Endothelial cell of umbilical vein (primary cell): ENCODE results near the gene ACAA1. TPM values are rescaled to one million over a fixed set of nuclear protein-coding genes. Genes with fewer than 3 reads are reported as not detected.

ENCODE experiments used
- BruUV-seq: library from RNA; stranded (reverse); fragments of 400-500 nt; replicated peaks from 2 replicates; lab custom pipeline; 2021; lab: Mats Ljungman, UMichigan
- CTCF ChIA-PET: fragments of 300-600, 350-600 bp; sonication (Branson Sonifier 250); formaldehyde crosslinking; loops from one replicate; lab custom pipeline; 2021; ENCODE audit warnings: antibody characterized with exemption, inconsistent platforms; lab: Charles Lee
- POLR2A ChIA-PET: fragments of 300-600, 350-600 bp; sonication (Branson Sonifier 250); formaldehyde crosslinking; loops from one replicate; lab custom pipeline; 2021; ENCODE audit warnings: antibody characterized with exemption, inconsistent platforms; lab: Charles Lee
- DNase-seq: peaks from one replicate; pipeline ENCODE4 v3.0.0-alpha.2; 2011; ENCODE audit warnings: low read depth, low spot score
- FAIRE-seq: peaks from 2 replicates; lab custom pipeline; 2011; peaks lifted over from hg19 to GRCh38; lab: Jason Lieb, UNC
- H2AFZ ChIP-seq: 2 replicates; pipeline ENCODE4 v1.6.0; 2012; ENCODE audit warnings: low read depth, low read length, control low read depth, inconsistent platforms
- H3K27ac ChIP-seq: 2 replicates; pipeline ENCODE4 v1.5.1; 2011; ENCODE audit warnings: low read depth, mild to moderate bottlenecking, control low read depth, low read length, moderate library complexity; ENCODE audit not compliant: insufficient read depth
- H3K27me3 ChIP-seq, 2 experiments: 2 replicates each; pipeline versions ENCODE4 v1.6.0 to v1.6.1; 2011; ENCODE audit warnings: low read length in 2 of 2, mixed read lengths in 1 of 2; ENCODE audit not compliant: control insufficient read depth in 2 of 2, insufficient read depth in 2 of 2
- H3K36me3 ChIP-seq, 2 experiments: 2 replicates in 1 of 2; 3 replicates in 1 of 2; pipeline ENCODE4 v1.5.1; 2011; ENCODE audit warnings: low read length in 2 of 2, mild to moderate bottlenecking in 1 of 2, moderate library complexity in 1 of 2; ENCODE audit not compliant: control insufficient read depth in 2 of 2, insufficient read depth in 2 of 2; ENCODE audit errors: extremely low read depth in 1 of 2
- H3K4me1 ChIP-seq: 3 replicates; pipeline ENCODE4 v1.5.1; 2011; ENCODE audit warnings: mild to moderate bottlenecking, low read length; ENCODE audit not compliant: control insufficient read depth, insufficient read depth; ENCODE audit errors: extremely low read depth
- H3K4me2 ChIP-seq: 2 replicates; pipeline ENCODE4 v1.6.1; 2011; ENCODE audit warnings: low read length, control low read depth, mixed read lengths; ENCODE audit not compliant: insufficient read depth
- H3K4me3 ChIP-seq, 3 experiments: fragments of 200-600 bp in 1 of 3; sonication (generic), shearing (Covaris generic) in 1 of 3; replicated peaks in 1 of 3; 2 replicates each; pipeline ENCODE4 v1.5.1; 2011 to 2016; ENCODE audit warnings: control low read depth in 3 of 3, low read length in 3 of 3, mild to moderate bottlenecking in 2 of 3, inconsistent platforms in 1 of 3, low read depth in 1 of 3, moderate library complexity in 1 of 3; ENCODE audit not compliant: insufficient read depth in 1 of 3
- H3K79me2 ChIP-seq: 2 replicates; pipeline ENCODE4 v1.6.0; 2012; ENCODE audit warnings: low read length, inconsistent platforms; ENCODE audit not compliant: control insufficient read depth, insufficient read depth
- H3K9ac ChIP-seq: replicated peaks from 2 replicates; pipeline ENCODE3; 2011; ENCODE audit warnings: low read length, control low read depth; ENCODE audit not compliant: insufficient read depth; ENCODE audit errors: extremely low read depth
- H3K9me1 ChIP-seq: replicated peaks from 3 replicates; pipeline ENCODE4 v1.6.0; 2011; ENCODE audit warnings: mild to moderate bottlenecking, low read length; ENCODE audit not compliant: control insufficient read depth, insufficient read depth; ENCODE audit errors: extremely low read depth
- H3K9me3 ChIP-seq: replicated peaks from 2 replicates; pipeline ENCODE4 v1.5.1; 2012; ENCODE audit warnings: low read length, inconsistent platforms; ENCODE audit not compliant: control insufficient read depth, insufficient read depth
- H4K20me1 ChIP-seq: replicated peaks from 2 replicates; pipeline ENCODE3; 2011; ENCODE audit warnings: mild to moderate bottlenecking, low read length; ENCODE audit not compliant: control insufficient read depth, insufficient read depth; ENCODE audit errors: extremely low read depth
- EZH2 ChIP-seq: IDR thresholded peaks from 2 replicates; pipeline ENCODE4 v1.6.1; 2012; ENCODE audit warnings: borderline replicate concordance, low read depth, mild to moderate bottlenecking, moderate library complexity, low read length, inconsistent platforms; ENCODE audit not compliant: severe bottlenecking
- FOS ChIP-seq: IDR thresholded peaks from 2 replicates; pipeline ENCODE4 v1.6.1; 2011; ENCODE audit warnings: mild to moderate bottlenecking, low read length, moderate library complexity, borderline replicate concordance; ENCODE audit not compliant: insufficient read depth
- GATA2 ChIP-seq: IDR thresholded peaks from 2 replicates; pipeline ENCODE4 v1.7.0; 2011; ENCODE audit warnings: low read depth, mild to moderate bottlenecking, moderate library complexity, mixed read lengths, low read length; ENCODE audit not compliant: insufficient read length, insufficient read depth
- JUN ChIP-seq: IDR thresholded peaks from 2 replicates; pipeline ENCODE4 v1.6.1; 2011; ENCODE audit warnings: borderline replicate concordance, low read depth; ENCODE audit not compliant: insufficient read length, insufficient read depth
- MYC ChIP-seq: IDR thresholded peaks from one replicate; pipeline ENCODE4 v1.6.1; 2011; ENCODE audit warnings: mild to moderate bottlenecking, low read depth, low read length
- POLR2A ChIP-seq: IDR thresholded peaks from 2 replicates; pipeline ENCODE4 v1.6.1; 2012; ENCODE audit warnings: low read depth, mild to moderate bottlenecking, control low read depth, low read length
- POLR2AphosphoS5 ChIP-seq: IDR thresholded peaks from 2 replicates; pipeline ENCODE4 v1.6.1; 2012; ENCODE audit warnings: low read depth, mild to moderate bottlenecking, control low read depth, low read length, moderate library complexity; ENCODE audit not compliant: insufficient read depth
- dilution Hi-C: fragments of 300-500 bp; cut with MboI; formaldehyde crosslinking; loops from one replicate; pipeline ENCODE4 v1.15.0; 2019; ENCODE audit warnings: low sequenced_read_pairs; ENCODE audit not compliant: extremely low pct_ligation_motif_present
- intact Hi-C: fragments of 100-400 bp; cut with micrococcal nuclease; formaldehyde crosslinking; loops from one replicate; pipeline ENCODE4 v1.10.0; 2022
- polyA plus RNA-seq, 4 experiments: library from polyadenylated mRNA; depleted of rRNA in 3 of 4; stranded (reverse) in 3 of 4; unstranded in 1 of 4; fragments of >200 nt; gene quantifications; 2 replicates each; pipeline versions ENCODE4 v1.2.1 to v1.2.3, GENCODE V29; 2011 to 2012; ENCODE audit warnings: missing spikeins in 1 of 4
- total RNA-seq: library from RNA; stranded (reverse); gene quantifications from 2 replicates; pipeline ENCODE4 v1.2.3, GENCODE V29; 2021
- TF ChIP-seq, protein P1 (sequence below), 2 donors: IDR thresholded peaks; 1 replicate in 1 of 2; 2 replicates in 1 of 2; pipeline ENCODE4 v1.5.1; 2011; ENCODE audit warnings: low read length in 2 of 2, mild to moderate bottlenecking in 2 of 2, moderate library complexity in 2 of 2, control low read depth in 1 of 2, inconsistent platforms in 1 of 2, low read depth in 1 of 2; ENCODE audit not compliant: insufficient read depth in 1 of 2; ENCODE audit errors: extremely low read depth in 1 of 2
- TF ChIP-seq, protein P2 (sequence below): IDR thresholded peaks from 2 replicates; pipeline ENCODE4 v1.6.1; 2011; ENCODE audit not compliant: insufficient read depth, insufficient read length

Gene ACAA1
- total and polyA plus RNA-seq, 2 donors (not counting 3 experiments of a cell fraction or from before 2014, with no cell fraction given) = 52.1 to 53.8 TPM

DNA sequence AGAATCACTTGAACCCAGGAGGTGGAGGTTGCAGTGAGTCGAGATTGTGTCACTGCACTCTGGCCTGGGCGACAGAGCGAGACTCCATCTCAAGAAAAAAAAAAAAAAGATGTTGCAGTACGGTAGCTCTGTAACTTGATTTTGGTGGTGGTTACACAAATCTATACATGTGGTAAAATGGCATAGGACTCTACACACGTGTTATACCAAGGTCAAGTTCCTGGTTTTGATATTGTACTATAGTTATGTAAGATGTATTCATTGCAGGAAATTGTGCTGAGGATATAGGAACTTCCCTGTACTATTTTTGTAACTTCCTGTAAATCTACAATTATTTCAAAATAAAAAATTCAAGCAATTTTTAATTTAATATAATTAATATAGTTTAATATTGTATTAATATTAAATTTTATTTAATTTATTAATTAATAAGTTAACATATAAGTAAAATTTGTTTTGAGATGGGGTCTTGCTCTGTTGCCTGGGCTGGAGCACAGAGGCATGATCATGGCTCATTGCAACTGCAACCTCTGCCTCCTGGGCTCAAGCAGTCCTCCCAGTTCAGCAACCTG lies 11.5 kb upstream of the ACAA1 start:
- POLR2A ChIA-PET = interaction anchor here (0.7 kb wide), 1 partner anchor 11 kb away, joined by 4 read pairs; the partner anchor contains the start of gene ACAA1
- intact Hi-C loops = no loop called here
- BruUV-seq = no TSS peak

More for the DNA sequence above, 11.5 kb upstream of the ACAA1 start:
- FAIRE-seq = no peak
- Histone ChIP-seq H3K9me3 (no peaks in the 10 kb centered on the region), H3K79me2 (no peaks in the 10 kb centered on the region), H3K36me3 (no peaks in the 10 kb centered on the region), H3K4me2 (no peak overlapping the region), H3K9me1 (no peaks in the 10 kb centered on the region), H3K27me3 (peaks cover 3 to 10% of the 10 kb centered on the region in 2 experiments), H3K4me3 (no peak overlapping the region), H3K9ac (no peak overlapping the region), H3K4me1 (no peaks in the 10 kb centered on the region), H2AFZ (no peak overlapping the region), H3K27ac (no peak overlapping the region), H4K20me1 (no peaks in the 10 kb centered on the region)
- CTCF ChIA-PET = no interaction called here
- DNase-seq = no peak
- TF ChIP-seq FOS (no peak), POLR2A (no peak), MYC (no peak), JUN (no peak), POLR2AphosphoS5 (no peak), EZH2 (no peak), GATA2 (no peak)
- TF ChIP-seq, protein P1, sequence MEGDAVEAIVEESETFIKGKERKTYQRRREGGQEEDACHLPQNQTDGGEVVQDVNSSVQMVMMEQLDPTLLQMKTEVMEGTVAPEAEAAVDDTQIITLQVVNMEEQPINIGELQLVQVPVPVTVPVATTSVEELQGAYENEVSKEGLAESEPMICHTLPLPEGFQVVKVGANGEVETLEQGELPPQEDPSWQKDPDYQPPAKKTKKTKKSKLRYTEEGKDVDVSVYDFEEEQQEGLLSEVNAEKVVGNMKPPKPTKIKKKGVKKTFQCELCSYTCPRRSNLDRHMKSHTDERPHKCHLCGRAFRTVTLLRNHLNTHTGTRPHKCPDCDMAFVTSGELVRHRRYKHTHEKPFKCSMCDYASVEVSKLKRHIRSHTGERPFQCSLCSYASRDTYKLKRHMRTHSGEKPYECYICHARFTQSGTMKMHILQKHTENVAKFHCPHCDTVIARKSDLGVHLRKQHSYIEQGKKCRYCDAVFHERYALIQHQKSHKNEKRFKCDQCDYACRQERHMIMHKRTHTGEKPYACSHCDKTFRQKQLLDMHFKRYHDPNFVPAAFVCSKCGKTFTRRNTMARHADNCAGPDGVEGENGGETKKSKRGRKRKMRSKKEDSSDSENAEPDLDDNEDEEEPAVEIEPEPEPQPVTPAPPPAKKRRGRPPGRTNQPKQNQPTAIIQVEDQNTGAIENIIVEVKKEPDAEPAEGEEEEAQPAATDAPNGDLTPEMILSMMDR (IDR thresholded peaks at IDR 0.05; ENCODE audit: extremely low read depth in 1 of 2, insufficient read depth in 1 of 2, low read depth in 1 of 2, low read length in 2 of 2) = no peak
- TF ChIP-seq, protein P2, sequence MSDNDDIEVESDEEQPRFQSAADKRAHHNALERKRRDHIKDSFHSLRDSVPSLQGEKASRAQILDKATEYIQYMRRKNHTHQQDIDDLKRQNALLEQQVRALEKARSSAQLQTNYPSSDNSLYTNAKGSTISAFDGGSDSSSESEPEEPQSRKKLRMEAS = no peak
- dilution Hi-C loops = no loop called here
